K562 (cell line): ENCODE data around the gene COL10A1. TPM values are rescaled to one million over a fixed set of nuclear protein-coding genes. Genes with fewer than 3 reads are reported as not detected.

Experiments used
- ATF3 ChIP-seq, 2 experiments: fragments of 450-650 bp in 1 of 2; sonication (generic) in 1 of 2; formaldehyde crosslinking in 1 of 2; IDR thresholded peaks in 1 of 2; conservative IDR thresholded peaks in 1 of 2; 2 replicates each; pipeline versions ENCODE4 v1.6.1 to v1.8.1; 2016 to 2023; ENCODE audit warnings: mild to moderate bottlenecking in 2 of 2, moderate library complexity in 2 of 2, inconsistent platforms in 1 of 2, missing genetic modification reagents in 1 of 2
- CCNT2 ChIP-seq: IDR thresholded peaks from 2 replicates; pipeline ENCODE4 v1.6.1; 2011; ENCODE audit warnings: borderline replicate concordance, low read depth, mild to moderate bottlenecking, moderate library complexity, mixed read lengths, low read length; ENCODE audit not compliant: insufficient read length; ENCODE audit errors: extremely low read depth
- CHCHD3 ChIP-seq: fragments of 250-450 bp; sonication (Bioruptor Pico); IDR thresholded peaks from 2 replicates; pipeline ENCODE4 v2.1.2; 2022; ENCODE audit warnings: mild to moderate bottlenecking
- CUX1 ChIP-seq: fragments of 200-800 bp; sonication (Bioruptor generic); IDR thresholded peaks from 2 replicates; pipeline ENCODE4 v1.6.1; 2016; ENCODE audit warnings: missing genetic modification characterization, missing compliant biosample characterization
- E2F3 ChIP-seq: fragments of 250-450 bp; sonication (Bioruptor Pico); IDR thresholded peaks from 2 replicates; pipeline ENCODE4 v1.4.0; 2020; ENCODE audit warnings: mild to moderate bottlenecking
- ELK1 ChIP-seq: sonication (generic); formaldehyde crosslinking; IDR thresholded peaks from 2 replicates; pipeline ENCODE4 v1.8.1; 2022; ENCODE audit warnings: missing genetic modification reagents
- HES1 ChIP-seq: fragments of 450-650 bp; IDR thresholded peaks from 2 replicates; pipeline ENCODE4 v1.6.1; 2016; ENCODE audit warnings: low read depth, mild to moderate bottlenecking, moderate library complexity
- SMAD4 ChIP-seq: fragments of 250-450 bp; sonication (Bioruptor Pico); conservative IDR thresholded peaks from 2 replicates; pipeline ENCODE4 v1.8.0; 2021; ENCODE audit warnings: inconsistent platforms, mild to moderate bottlenecking, moderate library complexity
- SNRNP70 ChIP-seq: fragments of 200-400 bp; formaldehyde crosslinking; optimal IDR thresholded peaks from 2 replicates; pipeline ENCODE3; 2017; ENCODE audit warnings: low read depth, low read length
- ZFX ChIP-seq: sonication (generic); formaldehyde crosslinking; IDR thresholded peaks from 2 replicates; pipeline ENCODE4 v1.8.0; 2022; ENCODE audit warnings: mild to moderate bottlenecking, missing genetic modification reagents, moderate library complexity
- ZNF197 ChIP-seq: fragments of 200-800 bp; sonication (Bioruptor generic); IDR thresholded peaks from 2 replicates; pipeline ENCODE4 v1.6.1; 2016; ENCODE audit warnings: low read depth, missing genetic modification characterization, missing compliant biosample characterization
- ZNF398 ChIP-seq: fragments of 250-450 bp; sonication (Bioruptor Pico); IDR thresholded peaks from 2 replicates; pipeline ENCODE4 v1.8.0; 2021; ENCODE audit warnings: moderate library complexity, mild to moderate bottlenecking, inconsistent platforms
- ZNF717 ChIP-seq: fragments of 250-450 bp; sonication (Bioruptor Pico); IDR thresholded peaks from 2 replicates; pipeline ENCODE4 v1.5.0; 2021
- polyA plus RNA-seq, 8 experiments: library from polyadenylated mRNA; depleted of rRNA in 4 of 8; stranded (reverse) in 5 of 8; unstranded in 3 of 8; fragments of >200 nt; fragmentation: Nextera tagmentation in 2 of 8; fragmentation: Illumina TruSeq in 1 of 8; extraction: Ambion mirVana in 2 of 8; extraction: Trizol in 1 of 8; gene quantifications; 2 replicates each; pipeline versions ENCODE4 v1.2.1 to v1.2.3, GENCODE V29; 2011 to 2014; ENCODE audit warnings: inconsistent platforms in 1 of 8, missing spikeins in 1 of 8
- total RNA-seq, 7 experiments: library from RNA; depleted of rRNA in 6 of 7; stranded (reverse); fragments of >200 nt in 6 of 7; fragmentation: Illumina TruSeq in 2 of 7; extraction: Trizol in 2 of 7; gene quantifications; 2 replicates each; pipeline versions ENCODE4 v1.2.1 to v1.2.3, GENCODE V29; 2011 to 2021; ENCODE audit warnings: low replicate concordance in 1 of 7

Gene COL10A1
- total and polyA plus RNA-seq, 9 of the 15 experiments (the other 6 are each of a cell fraction or from before 2014, with no cell fraction given) = 0.06 to 0.08 TPM; not detected in 7

DNA sequence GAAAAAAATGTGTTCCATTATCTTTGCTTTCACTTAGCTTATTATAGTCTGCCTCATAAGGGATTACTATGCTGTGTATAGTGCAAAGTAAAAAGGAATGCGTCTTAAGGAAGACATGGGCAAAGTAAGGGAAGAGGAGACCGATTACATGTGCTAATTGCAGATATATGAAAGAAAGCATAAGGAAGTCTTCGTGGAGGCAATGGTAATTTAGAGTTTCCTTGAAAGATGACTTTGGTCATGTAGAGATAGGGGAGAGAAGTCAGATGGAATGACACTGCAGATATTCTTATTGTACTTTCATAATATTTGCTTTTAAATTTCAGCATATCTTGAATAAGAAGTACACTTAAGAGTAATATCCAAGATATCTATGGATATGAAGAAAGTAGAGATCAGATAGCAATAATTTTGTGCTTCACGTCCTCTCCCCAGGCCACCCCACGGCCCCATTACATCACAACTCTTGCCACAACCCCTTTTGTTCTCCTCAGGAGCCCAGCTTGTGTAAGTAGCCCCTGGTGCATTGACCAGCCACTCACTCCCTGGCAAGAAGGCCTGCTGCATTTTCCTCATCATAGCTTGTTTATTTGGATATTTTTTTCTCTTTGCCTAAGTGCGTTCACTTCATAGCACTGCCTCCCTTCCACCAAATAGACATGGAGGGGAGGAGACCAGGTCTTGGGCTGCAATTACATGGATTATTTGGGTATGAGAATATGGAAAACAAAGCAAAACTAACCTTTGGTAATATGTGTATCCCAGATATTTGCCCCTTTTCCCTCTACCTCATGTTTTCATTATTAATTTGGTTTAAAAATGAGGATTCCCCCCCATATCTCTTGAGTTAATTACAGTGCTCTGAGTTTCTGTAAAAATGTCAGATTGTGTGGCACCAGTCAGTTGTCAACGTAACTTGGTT lies 30.7 kb upstream of the COL10A1 start (continued):
- TF ChIP-seq CUX1 (0 out of 2 replicates have a peak, but pooled peaks have one; percentile 10), SNRNP70 (no peak), HES1 (no peak), ZNF197 (CRISPR knock-in tag) (no peak), E2F3 (CRISPR knock-in tag) (no peak), ZFX (CRISPR knock-in tag) (no peak), ZNF717 (no peak), CHCHD3 (CRISPR knock-in tag) (no peak), CCNT2 (no peak), SMAD4 (0 out of 2 replicates have a peak, but pooled peaks have one; percentile 27), ATF3 (IDR thresholded peaks at IDR 0.05) (peak; percentile 23; the same call in 1 of the 2 replicates), ATF3 (CRISPR knock-in tag; conservative IDR thresholded peaks at IDR 0.05) (no peak), ELK1 (CRISPR knock-in tag) (no peak), ZNF398 (CRISPR knock-in tag) (no peak)
